ENCODE measurements around the gene ASTN2.
"Not testable (repeated sequence)": the region's sequence is repeated elsewhere in the genome, so short reads cannot be mapped to it uniquely, and the experiment has no call there.

ASTN2 gene

GRCh38 chr9:116910201-116910600 lies 504.7 kb downstream of the ASTN2 start:
- no peak for DNase-seq

DNA sequence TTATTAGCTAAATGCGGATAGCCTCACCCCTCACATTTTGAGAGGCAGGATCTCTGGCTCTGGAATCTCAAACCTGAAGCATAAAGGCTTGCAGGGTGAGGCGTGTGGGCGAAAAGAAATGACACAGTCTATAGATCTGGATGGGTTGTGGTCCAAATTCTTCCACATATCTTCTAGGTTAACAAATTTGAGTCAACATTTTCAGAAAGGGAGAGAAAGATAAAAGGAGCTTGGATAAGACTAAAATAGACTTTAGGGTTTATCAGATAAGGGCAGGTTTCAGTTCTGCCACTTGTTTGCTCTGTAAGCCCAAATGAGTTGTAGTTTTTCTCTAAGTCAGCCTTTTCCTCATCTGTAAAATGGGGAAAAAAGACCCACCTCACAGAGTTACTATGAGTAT lies 506.9 kb downstream of the ASTN2 start:
- no peak for DNase-seq

DNA sequence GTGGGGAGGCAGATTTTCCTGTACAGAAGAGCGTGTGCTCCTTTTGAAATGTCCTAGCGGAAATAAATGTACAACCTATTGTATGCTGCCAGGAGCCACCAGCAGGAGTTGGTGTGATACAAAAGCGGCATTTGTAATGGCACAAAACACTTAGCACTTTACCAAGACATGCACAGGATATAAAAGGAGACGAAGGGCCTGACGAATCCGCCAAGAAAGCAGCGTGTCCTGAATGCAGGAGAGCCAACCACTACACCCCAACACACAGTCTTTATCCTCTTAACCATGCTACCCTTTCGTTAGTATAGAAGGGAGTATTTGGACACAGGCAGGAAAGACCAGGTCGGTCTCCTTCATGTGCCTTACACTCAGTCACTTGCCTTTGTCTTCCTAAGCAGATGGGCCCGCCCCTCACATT lies 509.7 kb downstream of the ASTN2 start:
- DNase-seq = no peak

DNA sequence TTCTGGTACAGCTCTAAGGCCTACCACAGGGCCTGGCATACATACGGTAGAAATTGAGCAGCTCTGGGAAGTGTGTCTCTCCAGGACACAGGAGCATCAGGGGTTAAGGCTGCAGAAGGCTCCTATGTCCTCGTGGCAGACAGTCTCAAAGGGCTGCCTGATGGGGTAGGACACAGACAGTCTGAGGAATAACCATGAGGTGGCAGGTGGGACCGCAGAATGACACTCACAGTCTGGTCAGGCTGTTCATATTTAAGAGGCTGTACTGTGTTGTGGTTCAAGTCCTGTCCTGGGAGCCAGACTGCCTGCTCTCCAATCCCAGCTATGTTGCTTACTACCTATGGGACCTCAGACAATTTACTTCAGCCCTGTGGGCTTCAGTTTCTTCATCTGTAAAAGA lies 510.7 kb downstream of the ASTN2 start:
- no peak for DNase-seq

DNA sequence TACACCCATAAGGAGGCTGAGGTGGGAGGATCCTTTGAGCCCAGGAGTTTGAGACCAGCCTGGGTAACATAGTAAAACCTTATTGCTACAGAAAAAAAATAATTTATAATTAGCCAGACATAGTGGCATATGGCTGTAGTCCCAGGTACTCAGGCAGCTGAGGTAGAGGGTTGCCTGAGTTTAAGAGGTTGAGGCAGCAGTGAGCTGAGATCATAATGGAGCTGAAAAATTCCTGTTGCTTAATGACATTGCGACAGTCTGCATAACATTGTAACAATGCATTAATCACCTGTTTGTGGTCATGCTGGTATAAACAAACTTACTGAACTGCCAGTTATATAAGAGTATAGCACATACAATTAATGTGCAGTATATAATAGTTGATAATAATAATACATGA lies 513.6 kb downstream of the ASTN2 start:
- DNase-seq = no peak

DNA sequence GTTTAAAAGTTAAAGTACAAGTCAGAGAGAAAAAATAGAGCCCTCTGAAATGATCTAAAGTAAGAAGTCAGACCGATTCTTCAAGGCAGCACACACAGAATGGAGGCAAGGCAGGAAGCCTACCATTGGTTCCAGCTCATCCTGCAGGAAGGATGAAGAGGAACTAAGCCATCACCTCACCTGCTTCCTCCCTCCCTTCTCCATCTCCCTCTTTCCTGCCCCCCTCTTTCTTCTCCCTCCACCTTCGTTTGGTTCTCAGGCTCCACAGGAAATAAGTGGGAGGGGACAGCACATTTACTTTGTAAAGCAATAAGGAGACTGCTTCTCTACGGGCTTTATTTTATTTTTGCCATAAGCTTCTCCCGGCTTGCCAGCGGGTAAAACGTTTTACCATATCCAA lies 514.3 kb downstream of the ASTN2 start:
- DNase-seq = no peak

DNA sequence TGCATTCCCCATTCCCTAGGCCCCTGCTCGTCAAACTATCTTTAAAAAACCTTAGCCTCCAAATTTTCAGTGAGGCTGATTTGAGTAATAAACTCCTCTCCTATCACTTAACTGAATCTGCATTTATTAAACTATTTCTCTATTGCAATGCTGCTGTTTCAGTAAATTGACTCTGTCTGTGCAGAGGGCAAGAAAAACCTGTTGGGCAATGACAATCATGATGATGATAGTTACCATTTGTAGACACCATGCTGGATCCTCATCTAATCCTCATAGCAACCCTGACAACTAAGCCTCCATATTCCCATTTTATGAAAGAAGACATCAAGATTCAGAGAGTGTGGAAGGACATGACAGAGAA lies 514.9 kb downstream of the ASTN2 start:
- no peak for DNase-seq

DNA sequence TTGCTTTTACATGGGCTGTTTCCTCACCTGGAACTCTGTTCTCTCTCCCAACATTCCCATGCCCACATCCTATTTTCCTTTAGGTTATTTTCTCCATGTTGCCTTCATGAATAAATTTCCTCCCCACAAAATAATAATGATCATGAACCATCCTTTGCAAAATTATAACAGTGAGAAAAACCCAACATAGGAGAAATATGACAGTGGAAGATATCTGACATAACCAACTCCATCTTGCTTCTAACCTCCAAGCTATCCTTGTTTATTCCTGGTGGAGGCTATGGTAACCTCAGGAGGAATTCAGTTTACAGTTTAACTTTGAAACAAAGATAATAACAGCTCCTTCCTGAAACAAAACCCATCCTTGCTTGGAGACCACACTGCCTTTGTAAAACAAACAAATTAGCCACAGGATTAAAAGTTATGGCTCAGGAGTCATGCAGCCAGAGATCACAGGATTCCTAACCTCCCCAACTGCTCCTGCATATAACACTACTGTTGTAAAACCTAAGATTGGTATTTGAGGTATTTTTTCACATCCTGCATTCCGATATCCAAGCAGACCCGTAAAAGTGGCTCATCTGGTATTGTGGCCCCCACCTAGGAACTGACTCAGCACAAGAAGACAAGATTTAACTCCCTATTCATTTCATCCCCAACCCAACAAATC lies 515.4 kb downstream of the ASTN2 start:
- DNase-seq = peak; percentile 71

GRCh38 chr9:116898131-116898530 lies 516.7 kb downstream of the ASTN2 start:
- DNase-seq = not testable (repeated sequence)

- DNase-seq = no peak
Observed at GRCh38 chr9:116897201-116897600, 517.7 kb downstream of the ASTN2 start.

- DNase-seq = no peak
Observed at GRCh38 chr9:116895961-116896360, 518.9 kb downstream of the ASTN2 start.

- DNase-seq = no peak
Observed at GRCh38 chr9:116891424-116891823, 523.4 kb downstream of the ASTN2 start.

- DNase-seq = not testable (repeated sequence)
Observed at GRCh38 chr9:116888476-116888875, 526.4 kb downstream of the ASTN2 start.

GRCh38 chr9:116888066-116888465 lies 526.8 kb downstream of the ASTN2 start:
- no peak for DNase-seq

DNA sequence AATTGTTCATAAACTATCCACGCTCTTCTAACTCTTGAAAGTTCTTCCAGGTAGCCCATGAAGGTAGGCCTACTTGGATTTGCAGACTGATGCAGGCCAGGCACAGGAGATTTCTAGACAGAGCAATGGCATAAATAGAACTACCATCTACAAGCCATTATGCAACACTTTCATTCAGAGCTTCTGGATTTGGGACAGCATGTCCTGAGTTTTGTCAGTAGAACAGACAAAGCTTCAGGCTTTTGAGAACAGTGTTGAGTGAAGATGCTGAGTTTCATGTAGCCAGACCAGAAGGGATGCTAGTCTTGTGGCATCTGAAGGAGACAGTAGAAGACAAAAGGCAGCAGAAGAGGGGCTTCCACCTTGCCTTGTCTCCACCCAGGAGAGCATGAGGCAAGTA lies 531.2 kb downstream of the ASTN2 start:
- DNase-seq = no peak

DNA sequence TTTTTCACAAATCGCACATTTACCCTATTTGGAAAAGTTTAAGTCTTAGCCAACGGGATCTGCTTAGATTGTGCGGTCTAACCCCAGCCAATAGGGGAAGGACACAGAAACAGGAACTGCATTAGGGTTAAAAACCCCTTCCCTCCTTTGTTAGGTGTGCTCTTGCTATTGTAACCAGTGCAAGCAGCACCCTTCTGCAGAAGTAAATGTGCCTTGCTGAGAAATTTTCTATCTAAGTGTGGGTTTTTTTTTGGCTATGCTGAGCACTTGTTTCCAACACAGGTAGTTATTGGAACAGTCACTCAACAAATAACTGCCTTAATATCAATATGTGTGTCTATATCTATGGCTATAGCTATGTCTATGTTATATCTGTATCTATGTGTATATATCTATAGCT lies 537.8 kb downstream of the ASTN2 start:
- no peak for DNase-seq

DNA sequence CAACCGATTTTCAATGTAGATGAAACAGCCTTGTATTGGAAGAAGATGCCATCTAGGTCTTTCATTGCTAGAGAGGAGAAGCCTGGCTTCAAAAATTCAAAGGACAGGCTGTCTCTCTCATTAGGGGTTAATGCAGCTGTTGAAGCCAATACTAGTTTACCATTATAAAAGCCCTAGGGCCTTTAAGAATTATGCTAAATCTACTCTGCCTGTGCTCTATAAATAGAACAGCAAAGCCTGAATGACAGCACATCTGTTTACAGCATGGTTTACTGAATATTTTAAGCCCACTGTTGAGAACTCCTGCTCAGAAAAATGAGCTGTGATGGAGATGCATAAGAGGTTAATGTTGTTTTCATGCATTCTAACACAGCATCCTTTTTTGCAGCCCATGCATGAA lies 539.3 kb downstream of the ASTN2 start:
- DNase-seq = no peak

GRCh38 chr9:116873937-116874914 lies 540.6 kb downstream of the ASTN2 start:
- no peak for DNase-seq

GRCh38 chr9:116873491-116873890 lies 541.4 kb downstream of the ASTN2 start:
- no peak for DNase-seq

DNA sequence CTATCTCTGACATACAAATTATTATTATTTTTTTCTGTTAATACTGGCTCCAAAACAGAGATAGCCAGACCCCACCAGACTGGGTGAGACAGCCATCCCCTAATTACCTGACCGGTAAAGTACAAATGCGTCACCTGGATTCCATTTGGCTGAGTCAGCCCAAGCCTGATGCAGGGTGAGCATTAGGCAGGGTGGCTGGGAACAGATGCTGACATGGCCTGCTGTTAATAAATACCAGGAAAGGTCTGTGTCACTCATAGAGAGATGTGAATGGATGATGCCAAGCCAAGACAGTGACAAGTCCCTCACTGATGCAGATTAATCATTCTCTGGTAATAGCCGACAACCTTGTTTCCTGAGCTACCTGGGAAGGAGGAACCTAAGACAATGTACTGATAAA lies 544.3 kb downstream of the ASTN2 start:
- DNase-seq = no peak

GRCh38 chr9:116868201-116868600 lies 546.7 kb downstream of the ASTN2 start:
- DNase-seq = no peak

DNA sequence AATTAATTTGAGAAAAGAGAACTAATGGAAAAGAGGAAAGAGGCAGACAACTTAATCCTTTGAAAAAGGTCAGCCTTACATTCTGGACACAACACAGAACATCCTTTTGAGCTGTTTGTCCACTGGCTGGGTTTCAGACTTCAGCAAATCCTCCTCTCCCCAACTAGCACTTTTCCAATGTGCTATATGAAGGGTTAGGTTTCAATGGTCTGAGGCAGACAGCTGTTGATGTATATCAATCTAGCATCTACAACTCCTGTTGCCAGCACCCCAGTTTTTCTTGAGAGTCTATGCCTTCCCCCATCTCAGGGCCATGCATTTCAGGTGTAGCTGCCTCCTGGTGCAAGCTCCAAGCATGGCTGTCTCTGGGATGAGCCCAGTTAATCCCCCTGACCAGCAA lies 553.5 kb downstream of the ASTN2 start:
- DNase-seq = no peak

- DNase-seq = peak; percentile 72
Observed at GRCh38 chr9:116860509-116861120, 554.2 kb downstream of the ASTN2 start.

- no peak for DNase-seq
Observed at GRCh38 chr9:116859763-116860162, 555.1 kb downstream of the ASTN2 start.

Measured in fibroblast of skin of back (primary cell).